GM12878 (cell line): ENCODE measurements around the gene WRAP73.

Experiments
- ASH2L ChIP-seq: fragments of 300-600, 200-600 bp; sonication (generic); IDR thresholded peaks from 2 replicates; pipeline ENCODE4 v1.6.1; 2017; ENCODE audit warnings: low read depth, mild to moderate bottlenecking, borderline replicate concordance
- CTCF ChIP-seq, 3 experiments: IDR thresholded peaks in 2 of 3; conservative IDR thresholded peaks in 1 of 3; 2 replicates each; pipeline ENCODE4 v1.5.1; 2011; ENCODE audit warnings: low read depth in 3 of 3, low read length in 3 of 3, mild to moderate bottlenecking in 3 of 3, control low read depth in 2 of 3, moderate library complexity in 2 of 3, inconsistent platforms in 1 of 3, mixed read lengths in 1 of 3; ENCODE audit not compliant: control insufficient read depth in 2 of 3, insufficient read depth in 1 of 3; ENCODE audit errors: extremely low read depth in 1 of 3
- KAT2A ChIP-seq: conservative IDR thresholded peaks from 2 replicates; pipeline ENCODE4 v1.6.1; 2011; ENCODE audit warnings: low read depth, low read length; ENCODE audit not compliant: control insufficient read depth
- NFIC ChIP-seq: IDR thresholded peaks from 2 replicates; pipeline ENCODE4 v1.6.1; 2012; ENCODE audit warnings: low read depth, mild to moderate bottlenecking, inconsistent platforms, low read length, moderate library complexity
- PAX8 ChIP-seq: fragments of 450-650 bp; IDR thresholded peaks from 2 replicates; pipeline ENCODE4 v1.6.1; 2017; ENCODE audit warnings: mild to moderate bottlenecking, moderate library complexity
- POLR2A ChIP-seq: IDR thresholded peaks from 2 replicates; pipeline ENCODE4 v1.6.1; 2011; ENCODE audit warnings: low read depth, mild to moderate bottlenecking, low read length
- POLR2AphosphoS5 ChIP-seq: IDR thresholded peaks from 2 replicates; pipeline ENCODE4 v1.6.1; 2011; ENCODE audit warnings: mild to moderate bottlenecking, low read length, inconsistent platforms
- RBBP5 ChIP-seq: fragments of 200-600 bp; sonication (generic); conservative IDR thresholded peaks from 2 replicates; pipeline ENCODE4 v1.6.1; 2016
- SIN3A ChIP-seq: IDR thresholded peaks from 2 replicates; pipeline ENCODE4 v1.6.1; 2012; ENCODE audit warnings: low read depth, low read length, improper control_type of control experiment
- SPI1 ChIP-seq: IDR thresholded peaks from 2 replicates; pipeline ENCODE4 v1.6.1; 2011; ENCODE audit warnings: low read depth, mild to moderate bottlenecking, low read length, moderate library complexity, borderline replicate concordance; ENCODE audit not compliant: insufficient read depth
- SREBF2 ChIP-seq: IDR thresholded peaks from 2 replicates; pipeline ENCODE4 v1.6.1; 2012; ENCODE audit warnings: mild to moderate bottlenecking, low read length

DNA sequence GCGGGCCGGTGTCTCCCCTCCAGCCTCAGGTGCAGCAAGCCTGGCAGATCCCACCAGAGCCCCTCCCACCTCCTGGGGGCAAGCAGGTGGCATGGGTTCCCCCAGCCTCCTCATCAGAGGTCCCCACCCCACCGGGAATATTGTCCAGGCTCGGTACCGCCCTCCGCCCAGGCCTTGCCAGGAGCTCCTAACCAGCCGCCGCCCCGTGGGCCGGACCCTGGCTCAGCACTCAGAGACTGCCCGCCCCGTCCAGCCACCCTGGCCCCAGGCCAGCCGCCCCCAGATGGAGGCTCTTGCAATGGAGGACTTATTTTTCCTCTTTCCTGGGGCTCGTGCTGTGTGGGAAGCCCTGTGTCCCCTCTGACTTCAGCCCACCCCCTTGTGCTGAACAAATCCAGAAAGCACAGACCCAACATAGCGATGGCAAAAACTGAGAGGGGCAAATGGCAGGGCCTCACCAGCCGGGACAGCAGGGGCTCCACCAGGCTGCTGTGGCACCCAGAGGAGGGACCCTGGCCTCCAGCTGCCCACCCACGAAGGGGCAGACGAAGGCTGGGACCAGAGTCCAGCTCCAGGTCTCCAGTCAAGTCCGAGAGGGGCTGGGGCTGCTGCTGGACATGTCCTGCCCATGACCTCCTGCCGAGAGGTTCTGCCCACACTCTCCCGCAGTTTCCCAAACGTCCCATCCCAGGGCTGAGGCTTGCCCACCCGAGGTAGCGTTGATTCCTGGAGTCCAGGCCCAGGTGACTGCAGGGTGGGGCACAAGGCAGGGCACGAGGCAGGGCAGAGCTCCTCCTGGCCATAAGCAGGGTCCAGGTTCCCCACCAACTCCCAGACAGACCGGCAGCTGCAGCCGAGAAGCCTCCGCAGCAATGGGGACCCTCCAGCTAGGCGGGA, 46.1 kb downstream of the WRAP73 start:
- TF ChIP-seq NFIC (no peak), SPI1 (no peak), POLR2A (no peak), POLR2AphosphoS5 (no peak), RBBP5 (no peak), SREBF2 (no peak), CTCF (IDR thresholded peaks at IDR 0.05 in 2 of 3, conservative IDR thresholded peaks at IDR 0.05 in 1 of 3; ENCODE audit: control insufficient read depth in 2 of 3, extremely low read depth in 1 of 3, insufficient read depth in 1 of 3, low read depth in 3 of 3, low read length in 3 of 3) (no peak), KAT2A (no peak), PAX8 (no peak), SIN3A (no peak), ASH2L (no peak)
